Upper lobe of left lung (tissue), 4 donors: Measurements from ENCODE around the gene E2F1.

Experiments
- EP300 ChIP-seq, 4 donors: sonication (generic); formaldehyde crosslinking; IDR thresholded peaks; one replicate each; pipeline ENCODE4 v1.5.1; 2017; ENCODE audit warnings: antibody characterized with exemption in 4 of 4, control low read depth in 2 of 4
- TF ChIP-seq, protein P1 (sequence below), 6 experiments: fragments of 450-650 bp in 4 of 6; fragments of 200-600 bp in 2 of 6; sonication (generic) in 2 of 6; IDR thresholded peaks; one replicate each; pipeline ENCODE4 v1.5.1; 2016 to 2019; ENCODE audit warnings: antibody characterized with exemption in 6 of 6

DNA sequence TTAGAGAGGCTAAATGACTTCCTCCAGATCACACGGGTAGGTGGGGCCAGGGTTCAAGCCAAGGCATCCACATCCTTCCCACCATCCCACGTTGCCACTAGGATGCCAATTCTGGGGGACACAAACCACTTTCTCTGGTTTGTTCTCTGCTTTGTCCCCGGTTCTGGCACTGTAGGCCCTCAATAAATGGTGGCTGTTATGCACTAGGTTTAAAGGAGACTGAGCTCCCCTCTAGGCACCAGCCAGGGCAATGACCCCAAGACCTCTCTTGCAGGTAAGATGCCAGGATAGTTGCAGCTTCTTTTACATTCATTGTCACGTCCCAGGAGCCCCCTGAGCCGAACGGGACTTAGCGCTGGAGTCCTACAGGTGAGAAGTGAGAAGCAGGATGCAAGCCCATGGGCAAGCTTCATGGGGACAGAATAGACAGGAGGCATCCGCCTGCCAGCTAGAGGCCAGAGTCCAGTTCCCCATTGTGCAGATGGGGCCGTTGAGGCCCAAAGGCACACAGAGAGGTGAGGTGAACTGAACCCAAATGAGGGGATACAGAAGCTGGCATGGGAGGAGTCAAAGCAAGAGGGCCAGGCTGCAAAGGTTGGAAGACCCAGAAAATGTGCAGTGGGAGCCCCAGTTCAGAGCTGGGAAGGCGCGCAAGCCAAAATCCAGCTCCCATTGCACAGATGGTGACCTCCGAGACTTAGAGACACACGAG is 33.2 kb upstream of the E2F1 start:
- TF ChIP-seq EP300 (IDR thresholded peaks at IDR 0.05), result no peak
- TF ChIP-seq, protein P1, sequence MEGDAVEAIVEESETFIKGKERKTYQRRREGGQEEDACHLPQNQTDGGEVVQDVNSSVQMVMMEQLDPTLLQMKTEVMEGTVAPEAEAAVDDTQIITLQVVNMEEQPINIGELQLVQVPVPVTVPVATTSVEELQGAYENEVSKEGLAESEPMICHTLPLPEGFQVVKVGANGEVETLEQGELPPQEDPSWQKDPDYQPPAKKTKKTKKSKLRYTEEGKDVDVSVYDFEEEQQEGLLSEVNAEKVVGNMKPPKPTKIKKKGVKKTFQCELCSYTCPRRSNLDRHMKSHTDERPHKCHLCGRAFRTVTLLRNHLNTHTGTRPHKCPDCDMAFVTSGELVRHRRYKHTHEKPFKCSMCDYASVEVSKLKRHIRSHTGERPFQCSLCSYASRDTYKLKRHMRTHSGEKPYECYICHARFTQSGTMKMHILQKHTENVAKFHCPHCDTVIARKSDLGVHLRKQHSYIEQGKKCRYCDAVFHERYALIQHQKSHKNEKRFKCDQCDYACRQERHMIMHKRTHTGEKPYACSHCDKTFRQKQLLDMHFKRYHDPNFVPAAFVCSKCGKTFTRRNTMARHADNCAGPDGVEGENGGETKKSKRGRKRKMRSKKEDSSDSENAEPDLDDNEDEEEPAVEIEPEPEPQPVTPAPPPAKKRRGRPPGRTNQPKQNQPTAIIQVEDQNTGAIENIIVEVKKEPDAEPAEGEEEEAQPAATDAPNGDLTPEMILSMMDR (IDR thresholded peaks at IDR 0.05), result no peak
